H54 (cell line): ENCODE data around the gene OMA1.

Experiments used
- DNase-seq: peaks from one replicate; pipeline ENCODE4 v3.0.0; 2011; ENCODE audit warnings: low spot score, mixed read lengths; ENCODE audit not compliant: insufficient read length
- FAIRE-seq: peaks from 3 replicates; lab custom pipeline; 2011; peaks lifted over from hg19 to GRCh38; lab: Jason Lieb, UNC
- POLR2A ChIP-seq: IDR thresholded peaks from 2 replicates; pipeline ENCODE4 v1.6.1; 2011; ENCODE audit warnings: low read depth, mild to moderate bottlenecking, low read length

OMA1 gene

DNA sequence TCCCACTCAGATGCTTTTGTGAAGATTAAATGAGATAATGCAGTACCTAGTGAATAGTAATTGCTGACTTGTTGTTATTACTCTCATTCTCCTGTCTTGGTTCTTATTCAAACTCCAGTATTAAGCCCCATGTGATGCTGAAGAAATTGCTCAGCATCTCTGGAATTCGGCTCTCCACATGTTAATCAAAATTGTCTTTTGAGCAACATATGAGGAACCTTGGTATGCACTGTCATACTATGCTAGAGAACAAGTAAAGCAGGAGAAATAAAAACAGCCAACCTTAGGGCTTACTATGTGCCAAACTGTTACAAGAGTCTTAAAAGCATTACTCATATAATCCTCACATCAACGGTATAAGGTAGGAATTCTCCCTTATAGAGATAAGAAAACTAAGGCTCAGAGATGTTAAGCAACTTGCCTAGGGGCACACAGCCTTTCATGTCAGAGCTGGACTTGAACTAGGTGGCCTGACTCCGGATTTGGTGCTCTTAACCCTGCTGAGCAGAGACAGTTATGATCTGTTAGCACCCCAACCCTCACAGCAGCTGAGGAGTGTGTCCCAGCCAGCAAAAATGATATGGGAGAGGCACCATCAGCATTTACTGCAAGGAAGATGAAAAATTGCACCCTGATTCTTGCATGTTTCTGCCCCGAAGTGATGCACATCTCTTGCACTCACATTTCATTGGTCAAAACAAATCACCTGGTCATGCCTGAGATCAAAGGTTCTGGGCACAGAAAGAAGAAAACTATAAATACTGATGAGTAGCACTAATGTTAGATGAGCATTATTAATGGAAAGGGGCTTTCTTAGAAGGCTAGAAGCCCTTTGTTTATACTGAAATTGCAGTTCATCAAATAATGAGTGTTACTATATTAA is 102.3 kb downstream of the OMA1 start:
- TF ChIP-seq POLR2A: no peak
- no peak for FAIRE-seq
- DNase-seq: no peak

DNA sequence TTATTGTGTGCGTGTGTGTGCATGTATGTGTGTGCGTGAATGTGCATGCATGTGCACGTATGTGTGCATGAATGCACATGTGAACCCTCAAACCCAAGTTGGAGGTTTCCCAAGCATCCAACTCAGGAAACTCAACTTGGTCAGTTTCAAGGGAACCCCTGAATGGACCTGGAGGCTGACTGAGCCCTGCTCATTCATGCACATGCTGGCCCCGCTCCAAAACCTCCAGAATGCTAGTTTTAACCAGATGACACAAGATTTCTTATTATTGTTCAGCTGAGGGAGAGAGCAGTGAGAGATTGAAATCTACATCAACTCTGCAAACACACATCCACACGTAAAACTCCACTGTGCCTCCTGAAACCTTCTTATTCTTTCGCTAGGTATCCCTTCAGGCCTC is 104.4 kb downstream of the OMA1 start:
- no peak for FAIRE-seq
- no peak for TF ChIP-seq POLR2A
- DNase-seq: no peak

DNA sequence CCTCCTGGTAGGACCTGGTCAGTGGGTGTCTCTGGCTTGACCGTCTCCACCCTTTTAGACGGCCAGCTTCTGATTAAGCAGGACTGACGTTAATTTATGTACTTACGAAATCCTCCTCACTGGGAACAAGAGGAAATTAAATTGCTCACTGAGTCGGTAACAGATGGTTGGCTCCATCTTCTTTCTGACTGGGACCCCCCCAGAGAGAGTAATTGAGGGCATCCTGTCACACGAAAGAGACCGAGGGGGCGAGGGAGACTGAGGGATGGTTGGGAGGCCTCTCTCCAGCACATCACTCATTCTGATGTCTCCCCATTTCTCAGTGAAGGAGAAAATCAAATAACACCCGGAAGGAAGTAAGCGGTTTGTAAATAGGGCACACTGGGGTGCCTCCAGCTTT is 104.8 kb downstream of the OMA1 start:
- DNase-seq (no peak), FAIRE-seq (no peak)
- TF ChIP-seq POLR2A: no peak

DNA sequence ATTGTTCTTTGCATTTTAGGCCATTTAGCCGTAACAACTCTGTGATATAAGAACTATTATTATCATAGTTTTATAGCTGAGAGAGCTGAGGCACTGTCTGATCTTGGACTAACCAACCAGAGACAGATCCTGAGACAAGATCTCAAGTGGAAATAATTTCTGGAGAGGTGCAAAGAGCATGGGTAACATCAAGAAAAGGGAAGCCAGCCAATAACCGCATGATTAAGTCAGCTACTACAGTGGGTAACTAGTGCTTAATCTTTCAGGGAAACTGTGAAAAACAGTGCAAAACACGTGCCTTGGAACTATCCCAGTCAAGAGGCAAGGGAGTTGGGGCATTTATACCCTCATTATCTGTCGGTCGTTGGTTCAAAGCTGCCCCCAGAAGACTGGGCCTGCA is 105.8 kb downstream of the OMA1 start:
- DNase-seq (no peak), FAIRE-seq (no peak)
- TF ChIP-seq POLR2A: no peak

DNA sequence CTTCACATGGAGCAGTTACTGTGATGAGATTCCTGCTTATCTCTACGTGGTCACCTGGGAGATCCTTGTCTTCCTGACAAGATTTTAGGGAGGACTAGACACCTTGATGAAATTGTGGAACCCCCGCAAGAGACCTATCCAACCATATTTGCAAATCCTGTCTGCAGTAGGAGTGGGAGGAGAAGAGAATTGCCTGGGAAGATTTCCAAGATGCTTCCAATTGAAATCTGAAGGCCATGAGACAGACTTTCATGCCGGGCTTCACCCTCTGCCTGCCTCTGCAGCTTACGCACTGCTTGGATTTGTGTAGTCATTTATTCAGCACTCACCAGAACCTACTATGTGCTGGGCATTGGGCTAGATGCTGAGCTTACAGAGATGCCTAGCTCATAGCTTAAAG is 106.6 kb downstream of the OMA1 start:
- DNase-seq (no peak), FAIRE-seq (no peak)
- no peak for TF ChIP-seq POLR2A

DNA sequence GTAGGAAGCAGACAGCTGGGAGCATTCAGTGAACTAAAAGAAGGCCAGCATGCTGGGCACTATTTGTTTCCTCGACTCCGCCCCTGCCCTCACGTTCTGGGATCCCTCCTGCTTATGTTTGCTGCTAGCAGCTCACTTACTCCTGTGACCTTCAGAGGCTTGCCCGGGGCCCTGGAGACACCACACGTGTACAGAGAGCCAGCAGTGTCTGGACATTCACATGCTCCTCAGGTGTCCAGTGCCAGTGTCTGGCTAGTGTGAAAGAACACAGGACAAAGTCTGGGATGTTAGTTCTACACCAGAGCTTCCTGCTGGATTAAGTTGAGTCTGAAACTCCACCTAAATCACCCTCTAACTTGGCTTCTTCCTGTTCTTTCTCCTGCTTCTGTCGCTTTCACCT is 108.1 kb downstream of the OMA1 start:
- no peak for TF ChIP-seq POLR2A
- no peak for FAIRE-seq
- no peak for DNase-seq

DNA sequence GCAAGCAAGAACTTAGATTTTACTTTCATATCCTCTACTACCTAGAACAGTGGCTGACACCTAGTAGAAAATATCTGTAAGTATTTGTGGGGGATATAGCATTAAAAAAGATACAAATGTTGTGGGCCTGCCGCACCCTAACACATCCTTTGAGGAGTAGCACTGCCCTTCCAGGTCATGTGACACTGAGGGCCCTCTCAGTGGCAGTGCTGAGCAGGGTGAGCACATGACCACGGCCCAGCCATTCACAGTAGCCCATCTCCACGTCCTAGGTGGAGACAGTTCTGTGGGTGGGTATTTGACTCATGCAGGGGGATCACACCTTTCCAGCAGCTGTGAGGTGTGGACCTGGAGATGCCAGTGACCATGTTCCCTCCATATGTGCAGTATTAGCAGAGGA is 108.9 kb downstream of the OMA1 start:
- TF ChIP-seq POLR2A: no peak
- FAIRE-seq: no peak
- no peak for DNase-seq

DNA sequence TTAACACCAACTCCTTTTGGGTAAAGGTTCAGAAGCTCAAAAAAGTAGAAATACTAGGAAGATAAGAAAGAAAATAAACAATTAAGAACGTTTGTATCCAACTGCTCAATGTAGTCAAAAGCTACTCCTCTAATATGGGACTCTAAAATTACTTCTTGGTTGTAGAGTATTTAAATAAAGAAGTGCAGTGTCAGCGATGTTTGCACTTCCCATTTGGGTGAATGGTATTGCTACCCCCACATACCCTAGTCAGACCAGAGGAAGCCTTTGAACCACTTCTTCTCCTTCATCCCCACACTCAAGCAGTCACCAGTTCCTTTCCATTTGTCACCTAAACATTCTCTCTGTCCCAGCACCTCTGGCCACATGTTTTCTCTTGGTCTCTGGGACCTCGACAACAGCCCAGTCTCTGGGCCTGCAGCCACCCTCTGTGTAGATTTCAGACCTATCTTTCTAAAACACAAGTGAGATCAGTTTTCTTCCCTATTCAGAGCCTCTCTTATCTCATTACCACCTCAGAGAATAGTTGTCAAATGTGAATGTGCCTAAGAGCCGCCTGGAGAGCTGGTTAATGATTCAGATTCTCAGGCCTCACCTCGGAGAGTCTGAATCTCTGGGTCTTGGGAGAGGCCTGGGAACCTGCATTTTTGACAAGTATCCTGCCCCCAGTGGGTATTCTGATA is 109.8 kb downstream of the OMA1 start:
- DNase-seq (no peak), FAIRE-seq (no peak)
- TF ChIP-seq POLR2A: no peak

DNA sequence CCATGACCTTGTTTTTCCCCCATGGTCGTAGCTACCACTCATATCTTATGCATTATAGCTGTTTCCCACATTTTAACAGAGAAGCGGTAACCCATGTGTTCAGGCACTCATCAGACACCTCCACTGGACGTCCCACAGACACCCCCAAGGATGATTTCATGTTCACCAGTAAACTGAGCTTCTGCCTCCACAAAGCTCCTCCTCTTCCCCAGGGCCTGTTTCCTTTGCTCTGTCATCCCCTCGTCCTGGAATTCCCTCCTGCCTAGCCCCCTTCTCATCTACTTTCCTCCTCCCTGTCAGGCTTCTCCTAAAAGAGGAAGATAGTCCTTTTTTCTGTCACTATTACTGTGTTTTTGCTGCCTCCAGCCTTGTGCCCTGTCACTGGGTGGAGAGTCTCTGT is 111.2 kb downstream of the OMA1 start:
- no peak for FAIRE-seq
- TF ChIP-seq POLR2A: no peak
- DNase-seq: no peak

DNA sequence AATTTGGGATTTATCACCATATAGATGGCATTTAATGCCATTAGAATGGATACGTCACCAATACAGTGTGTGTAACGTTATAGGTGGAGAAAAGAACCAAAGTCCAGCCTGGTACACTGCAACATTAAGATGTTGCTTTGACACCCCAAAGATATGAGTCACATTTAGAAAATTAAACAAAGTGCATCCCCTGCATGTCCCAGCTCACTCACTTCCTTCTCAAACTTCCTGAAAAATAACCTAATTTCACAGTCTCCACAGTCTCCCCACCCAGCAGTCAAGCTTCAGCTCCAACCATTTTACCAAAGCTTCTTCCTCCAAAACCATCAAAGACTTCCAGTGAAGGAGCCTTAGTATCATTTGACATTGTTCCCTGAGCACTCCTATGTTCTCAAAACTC is 111.9 kb downstream of the OMA1 start:
- FAIRE-seq: no peak
- no peak for DNase-seq
- TF ChIP-seq POLR2A: no peak

DNA sequence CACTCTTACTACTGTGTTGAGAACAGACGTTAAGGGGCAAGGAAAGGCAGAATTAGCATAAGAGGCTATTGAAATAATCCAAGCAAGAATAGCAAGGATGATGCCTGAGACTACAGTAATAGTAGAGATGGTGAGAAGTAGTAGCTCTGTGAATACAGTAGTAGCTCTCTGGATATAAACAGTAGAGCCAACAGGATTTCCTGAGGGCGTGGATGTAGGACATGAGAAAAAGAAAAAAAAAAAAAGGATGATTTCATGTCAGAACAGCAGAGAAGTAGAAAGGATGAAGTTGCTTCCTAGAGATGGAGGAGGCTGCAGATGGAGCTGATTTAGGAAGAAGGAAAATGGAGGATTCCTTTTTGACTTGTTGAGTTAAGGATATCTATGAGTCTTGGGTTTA is 112.3 kb downstream of the OMA1 start:
- FAIRE-seq: no peak
- TF ChIP-seq POLR2A: no peak
- no peak for DNase-seq

DNA sequence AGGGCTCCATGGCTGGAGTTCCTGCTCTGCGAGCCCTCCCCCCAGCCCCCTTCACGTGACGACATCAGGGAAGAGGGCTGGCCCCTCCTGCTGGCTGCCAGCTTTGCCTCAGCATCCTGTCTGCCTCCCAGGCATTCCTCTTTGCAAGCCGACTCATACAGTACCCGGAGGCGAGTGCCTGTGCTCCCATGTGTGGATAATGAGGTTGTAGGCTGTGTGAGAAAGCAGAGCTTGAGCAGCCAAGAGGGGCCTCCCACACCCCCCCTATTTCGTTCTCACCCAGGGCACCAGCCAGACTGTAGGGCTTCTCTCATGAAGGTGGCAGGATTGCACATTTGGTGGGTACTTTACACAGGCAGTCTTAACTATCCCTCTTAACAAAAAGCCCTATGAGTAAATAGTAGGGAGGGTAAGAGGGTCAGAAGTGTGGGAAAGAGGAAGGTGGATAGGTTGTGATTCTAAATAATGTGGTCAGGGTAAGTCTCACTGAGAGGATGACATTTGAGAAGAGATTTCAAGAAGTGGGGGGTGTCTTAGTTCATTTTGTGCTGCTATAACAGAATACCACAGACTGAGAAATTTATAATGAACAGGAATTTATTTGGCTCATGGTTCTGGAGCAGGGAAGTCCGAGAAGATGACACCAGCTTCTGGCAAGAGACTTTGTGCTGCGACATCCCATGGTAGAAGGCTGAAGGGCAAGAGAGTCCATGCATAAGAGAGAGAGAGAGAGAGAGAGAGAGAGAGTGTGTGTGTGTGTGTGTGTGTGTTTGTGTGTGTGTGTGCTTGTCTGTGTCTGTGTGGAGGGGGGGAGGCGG is 113.5 kb downstream of the OMA1 start:
- DNase-seq (peak; percentile 63), FAIRE-seq (no peak)
- peak; percentile 51; the same call in 1 of the 2 replicates for TF ChIP-seq POLR2A

DNA sequence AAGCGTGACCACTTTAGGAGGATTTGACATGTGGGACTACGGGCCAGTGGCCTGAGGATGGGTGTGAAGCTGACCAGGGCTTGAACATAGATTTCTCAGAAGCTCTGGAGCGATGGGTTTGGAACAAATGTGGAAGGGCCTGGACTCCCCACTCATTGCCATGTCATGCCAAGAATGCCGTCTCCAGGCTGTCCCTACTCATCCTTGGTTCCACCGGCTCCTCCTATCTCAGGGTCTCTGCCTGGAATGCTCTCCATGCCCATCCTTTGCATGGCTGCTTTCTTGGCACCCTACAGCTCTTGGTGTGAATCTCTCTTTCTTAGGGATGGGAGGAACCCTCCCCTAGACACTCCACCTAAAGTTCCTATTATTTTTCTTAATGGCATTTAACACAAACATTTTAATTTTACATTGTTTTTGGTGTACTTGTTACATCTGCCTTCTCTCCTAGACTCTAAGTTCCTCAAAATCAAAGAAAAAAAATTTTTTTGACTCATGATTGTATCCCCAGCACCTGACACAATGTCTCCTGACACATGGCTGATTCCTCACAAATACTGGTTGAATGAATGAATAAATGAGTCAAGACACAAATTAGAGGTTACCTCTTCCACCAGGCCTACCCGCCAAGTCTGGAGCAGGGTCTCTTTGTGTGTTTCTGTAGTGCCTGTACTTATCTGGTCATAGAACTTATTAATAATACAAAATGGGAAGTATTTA is 114.5 kb downstream of the OMA1 start:
- no peak for TF ChIP-seq POLR2A
- DNase-seq (no peak), FAIRE-seq (no peak)
